Measurements from ENCODE around the gene IGSF8. TPM values are rescaled to one million over a fixed set of nuclear protein-coding genes. Genes with fewer than 3 reads are reported as not detected.

IGSF8 gene
- total RNA-seq, 4 donors from 2014 or later: 35.9 to 89.0 (median 49.5) TPM

DNA sequence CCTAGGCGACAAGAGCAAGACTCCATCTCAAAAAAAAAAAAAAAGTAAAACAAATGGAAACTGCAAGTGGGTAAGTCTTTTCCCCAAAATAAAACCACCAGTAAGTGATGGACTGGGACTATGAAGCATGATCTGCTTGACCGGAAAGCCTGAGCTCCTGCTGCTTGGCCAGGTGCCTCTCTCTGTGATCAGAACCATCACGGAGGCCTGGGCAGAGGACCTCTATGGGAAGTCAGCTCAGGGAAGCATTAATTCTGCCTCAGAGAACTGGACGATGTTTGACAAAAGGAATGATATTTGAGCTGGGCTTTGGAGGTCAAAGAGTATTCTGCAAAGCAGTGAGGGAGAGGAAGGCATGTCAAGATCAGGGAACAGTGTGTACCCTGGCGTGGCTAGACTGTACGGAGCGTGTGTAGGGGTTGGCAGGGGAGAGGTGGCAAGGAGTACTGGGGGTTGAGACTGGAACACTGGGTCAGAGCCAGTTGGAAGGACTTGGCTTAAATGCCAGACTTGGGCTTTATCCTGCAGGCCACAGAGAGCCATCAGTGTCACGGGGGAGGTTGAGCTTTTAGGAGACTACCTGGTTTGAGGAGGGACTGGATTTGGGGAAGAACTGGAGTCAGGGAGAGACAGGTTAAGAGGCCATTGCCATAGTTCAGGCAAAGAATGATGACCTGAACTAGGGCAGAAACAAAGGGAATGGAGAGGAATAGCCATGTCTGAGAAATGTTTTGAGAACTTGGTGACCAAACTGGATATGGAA lies 33.6 kb upstream of the IGSF8 start:
- peak overlapping the region in 3 of 4 donors; percentile 18 to 51 (median 37) for H3K27ac ChIP-seq
- in situ Hi-C loops (cut with MboI; ENCODE audit: low pct_ligation_motif_present in 1 of 4, low pct_unique_long_range_greater_than_20kb in 1 of 4, low sequenced_read_pairs in 3 of 4): no loop called here
- DNase-seq: no peak

DNA sequence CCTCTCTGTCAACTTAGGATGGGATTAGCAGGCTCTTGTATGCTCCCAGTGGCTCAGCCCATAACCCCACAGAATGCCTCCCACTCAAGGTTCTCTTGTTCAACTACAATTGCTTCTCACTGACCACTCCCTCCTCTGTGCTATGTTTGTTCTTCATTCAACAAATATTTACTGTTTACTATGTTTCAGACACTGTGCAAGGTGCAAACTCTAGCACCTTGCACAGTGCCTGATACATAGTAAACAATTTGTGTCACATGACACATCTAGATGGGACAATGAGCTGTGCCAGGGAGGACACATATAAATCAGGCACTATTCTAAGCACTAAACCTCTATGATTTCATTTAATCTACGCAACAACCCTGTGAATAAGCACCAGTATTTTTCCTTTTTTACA lies 32.5 kb upstream of the IGSF8 start:
- Histone ChIP-seq H3K36me3 (no peaks in the 10 kb centered on the region), H3K4me1 (peaks cover 0 to 8% (median 0%) of the 10 kb centered on the region in 4 donors), H3K4me3 (no peak overlapping the region), H3K9me3 (no peaks in the 10 kb centered on the region), H3K27me3 (no peaks in the 10 kb centered on the region), H3K27ac (peak overlapping the region in 2 of 4 donors; percentile 18 to 46)
- 87 to 100% methylated on average over 1 of the region's 1 CpG for WGBS, 2 donors (ENCODE audit: low coverage in 1 of 2)
- intact Hi-C loops (cut with DNase I; ENCODE audit: low total_unique reads): no loop called here
- in situ Hi-C loops (cut with MboI; ENCODE audit: low pct_ligation_motif_present in 1 of 4, low pct_unique_long_range_greater_than_20kb in 1 of 4, low sequenced_read_pairs in 3 of 4): no loop called here
- no peak for DNase-seq
- TF ChIP-seq EP300 (IDR thresholded peaks at IDR 0.05; ENCODE audit: low read depth) (no peak), POLR2AphosphoS5 (IDR thresholded peaks at IDR 0.05) (no peak), POLR2A (IDR thresholded peaks at IDR 0.05) (no peak)
- TF ChIP-seq, protein P1, sequence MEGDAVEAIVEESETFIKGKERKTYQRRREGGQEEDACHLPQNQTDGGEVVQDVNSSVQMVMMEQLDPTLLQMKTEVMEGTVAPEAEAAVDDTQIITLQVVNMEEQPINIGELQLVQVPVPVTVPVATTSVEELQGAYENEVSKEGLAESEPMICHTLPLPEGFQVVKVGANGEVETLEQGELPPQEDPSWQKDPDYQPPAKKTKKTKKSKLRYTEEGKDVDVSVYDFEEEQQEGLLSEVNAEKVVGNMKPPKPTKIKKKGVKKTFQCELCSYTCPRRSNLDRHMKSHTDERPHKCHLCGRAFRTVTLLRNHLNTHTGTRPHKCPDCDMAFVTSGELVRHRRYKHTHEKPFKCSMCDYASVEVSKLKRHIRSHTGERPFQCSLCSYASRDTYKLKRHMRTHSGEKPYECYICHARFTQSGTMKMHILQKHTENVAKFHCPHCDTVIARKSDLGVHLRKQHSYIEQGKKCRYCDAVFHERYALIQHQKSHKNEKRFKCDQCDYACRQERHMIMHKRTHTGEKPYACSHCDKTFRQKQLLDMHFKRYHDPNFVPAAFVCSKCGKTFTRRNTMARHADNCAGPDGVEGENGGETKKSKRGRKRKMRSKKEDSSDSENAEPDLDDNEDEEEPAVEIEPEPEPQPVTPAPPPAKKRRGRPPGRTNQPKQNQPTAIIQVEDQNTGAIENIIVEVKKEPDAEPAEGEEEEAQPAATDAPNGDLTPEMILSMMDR (IDR thresholded peaks at IDR 0.05): no peak

More for the DNA sequence above, 33.6 kb upstream of the IGSF8 start:
- H3K9me3 ChIP-seq: no peaks in the 10 kb centered on the region
- no peaks in the 10 kb centered on the region for H3K36me3 ChIP-seq
- WGBS, 2 donors (ENCODE audit: low coverage in 1 of 2): 67 to 72% methylated on average over 6 to 8 of the region's 8 CpGs
- intact Hi-C loops (cut with DNase I; ENCODE audit: low total_unique reads): no loop called here
- H3K4me1 ChIP-seq: peaks cover 0 to 8% (median 0%) of the 10 kb centered on the region in 4 donors
- no peaks in the 10 kb centered on the region for H3K27me3 ChIP-seq
- TF ChIP-seq POLR2AphosphoS5 (IDR thresholded peaks at IDR 0.05) (peak; percentile 12 to 52 (median 46)), EP300 (IDR thresholded peaks at IDR 0.05; ENCODE audit: low read depth) (no peak)
- TF ChIP-seq, protein P1 (IDR thresholded peaks at IDR 0.05): no peak
- no peak overlapping the region for H3K4me3 ChIP-seq

DNA sequence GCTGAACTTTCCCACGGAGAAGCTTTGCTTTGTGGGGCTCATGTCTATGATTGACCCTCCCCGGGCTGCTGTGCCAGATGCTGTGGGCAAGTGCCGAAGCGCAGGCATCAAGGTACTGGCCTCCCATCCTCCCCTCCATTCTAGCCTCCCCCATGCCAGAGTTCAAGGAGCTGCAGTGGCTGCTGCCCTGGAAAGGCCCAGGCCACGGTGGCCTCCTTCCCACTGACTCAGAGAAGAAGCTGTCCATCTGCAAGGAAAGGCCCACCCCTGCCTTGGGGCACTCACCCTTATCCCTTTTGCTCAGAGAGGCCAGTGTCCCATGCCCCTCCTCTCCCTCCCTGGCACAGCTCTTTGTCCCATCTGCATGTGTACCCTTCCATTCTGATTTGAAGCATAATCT lies 32.1 kb upstream of the IGSF8 start:
- no peaks in the 10 kb centered on the region for H3K27me3 ChIP-seq
- H3K27ac ChIP-seq: peak overlapping the region in 1 of 4 donors; percentile 11
- peaks cover 0 to 8% (median 0%) of the 10 kb centered on the region in 4 donors for H3K4me1 ChIP-seq
- intact Hi-C loops (cut with DNase I; ENCODE audit: low total_unique reads) (no loop called here), in situ Hi-C loops (cut with MboI; ENCODE audit: low pct_ligation_motif_present in 1 of 4, low pct_unique_long_range_greater_than_20kb in 1 of 4, low sequenced_read_pairs in 3 of 4) (no loop called here)
- 86% methylated on average over 5 of the region's 5 CpGs; no CpG with 5 or more reads in 1 of the 2 donors for WGBS, 2 donors (ENCODE audit: low coverage in 1 of 2)
- TF ChIP-seq EP300 (IDR thresholded peaks at IDR 0.05; ENCODE audit: low read depth) (no peak), POLR2AphosphoS5 (IDR thresholded peaks at IDR 0.05) (no peak), POLR2A (IDR thresholded peaks at IDR 0.05) (no peak)
- TF ChIP-seq, protein P1 (IDR thresholded peaks at IDR 0.05): no peak
- no peaks in the 10 kb centered on the region for H3K36me3 ChIP-seq
- DNase-seq: no peak
- H3K9me3 ChIP-seq: no peaks in the 10 kb centered on the region
- H3K4me3 ChIP-seq: no peak overlapping the region

DNA sequence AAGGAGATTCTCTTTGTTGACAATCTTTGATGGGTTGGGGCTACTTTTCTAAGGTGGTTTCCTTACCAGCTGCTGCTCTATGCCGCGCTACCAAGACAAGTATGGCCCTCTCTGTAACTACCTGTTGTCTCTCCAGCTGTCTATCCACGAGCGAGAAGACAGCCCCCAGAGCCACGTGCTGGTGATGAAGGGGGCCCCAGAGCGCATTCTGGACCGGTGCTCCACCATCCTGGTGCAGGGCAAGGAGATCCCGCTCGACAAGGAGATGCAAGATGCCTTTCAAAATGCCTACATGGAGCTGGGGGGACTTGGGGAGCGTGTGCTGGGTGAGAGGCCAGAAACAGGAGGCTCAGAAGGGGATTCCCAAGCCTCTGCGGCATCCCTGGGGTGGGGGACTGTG lies 31.5 kb upstream of the IGSF8 start:
- in situ Hi-C loops (cut with MboI; ENCODE audit: low pct_ligation_motif_present in 1 of 4, low pct_unique_long_range_greater_than_20kb in 1 of 4, low sequenced_read_pairs in 3 of 4) (no loop called here), intact Hi-C loops (cut with DNase I; ENCODE audit: low total_unique reads) (no loop called here)
- Histone ChIP-seq H3K27ac (no peak overlapping the region), H3K36me3 (no peaks in the 10 kb centered on the region), H3K9me3 (no peaks in the 10 kb centered on the region), H3K4me1 (peaks cover 0 to 8% (median 3%) of the 10 kb centered on the region in 4 donors), H3K27me3 (no peaks in the 10 kb centered on the region), H3K4me3 (no peak overlapping the region)
- TF ChIP-seq POLR2AphosphoS5 (IDR thresholded peaks at IDR 0.05): no peak
- TF ChIP-seq POLR2A (IDR thresholded peaks at IDR 0.05): no peak
- no peak for TF ChIP-seq EP300 (IDR thresholded peaks at IDR 0.05; ENCODE audit: low read depth)
- TF ChIP-seq, protein P1 (IDR thresholded peaks at IDR 0.05): no peak
- 84% methylated on average over 11 of the region's 11 CpGs; no CpG with 5 or more reads in 1 of the 2 donors for WGBS, 2 donors (ENCODE audit: low coverage in 1 of 2)
- no peak for DNase-seq

Measured in transverse colon (tissue), 4 donors.